ENCODE results near the gene RAB44.
"Not testable (repeated sequence)": the region's sequence is repeated elsewhere in the genome, so short reads cannot be mapped to it uniquely, and the experiment has no call there.

Gene RAB44

DNA sequence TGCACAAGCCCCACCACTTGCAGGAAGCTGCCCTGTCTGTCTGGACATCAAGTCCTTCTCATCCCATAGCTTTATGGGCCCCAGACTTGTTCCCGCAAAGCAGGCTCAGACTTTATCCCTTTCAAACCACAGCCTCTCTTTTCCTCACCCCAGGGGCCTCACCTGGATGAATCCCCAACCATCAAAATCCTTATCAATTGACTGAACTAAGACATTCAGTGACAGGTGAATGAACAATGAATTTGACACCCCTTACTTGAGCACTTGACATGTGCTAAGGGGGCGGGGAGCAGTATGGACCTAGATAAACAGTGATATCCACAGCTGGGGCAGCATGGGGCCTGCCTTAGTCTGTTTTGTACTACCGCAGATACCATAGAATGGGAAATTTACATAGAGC is 5.0 kb downstream of the RAB44 start:
- TF ChIP-seq EZH2 (IDR thresholded peaks at IDR 0.05; ENCODE audit: borderline replicate concordance, low read length): no peak
- TF ChIP-seq, protein P1, sequence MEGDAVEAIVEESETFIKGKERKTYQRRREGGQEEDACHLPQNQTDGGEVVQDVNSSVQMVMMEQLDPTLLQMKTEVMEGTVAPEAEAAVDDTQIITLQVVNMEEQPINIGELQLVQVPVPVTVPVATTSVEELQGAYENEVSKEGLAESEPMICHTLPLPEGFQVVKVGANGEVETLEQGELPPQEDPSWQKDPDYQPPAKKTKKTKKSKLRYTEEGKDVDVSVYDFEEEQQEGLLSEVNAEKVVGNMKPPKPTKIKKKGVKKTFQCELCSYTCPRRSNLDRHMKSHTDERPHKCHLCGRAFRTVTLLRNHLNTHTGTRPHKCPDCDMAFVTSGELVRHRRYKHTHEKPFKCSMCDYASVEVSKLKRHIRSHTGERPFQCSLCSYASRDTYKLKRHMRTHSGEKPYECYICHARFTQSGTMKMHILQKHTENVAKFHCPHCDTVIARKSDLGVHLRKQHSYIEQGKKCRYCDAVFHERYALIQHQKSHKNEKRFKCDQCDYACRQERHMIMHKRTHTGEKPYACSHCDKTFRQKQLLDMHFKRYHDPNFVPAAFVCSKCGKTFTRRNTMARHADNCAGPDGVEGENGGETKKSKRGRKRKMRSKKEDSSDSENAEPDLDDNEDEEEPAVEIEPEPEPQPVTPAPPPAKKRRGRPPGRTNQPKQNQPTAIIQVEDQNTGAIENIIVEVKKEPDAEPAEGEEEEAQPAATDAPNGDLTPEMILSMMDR (IDR thresholded peaks at IDR 0.05; ENCODE audit: low read length): no peak
- Histone ChIP-seq H3K9ac (ENCODE audit: low read length) (no peak overlapping the region), H3K27ac (ENCODE audit: low read depth, low read length, poor library complexity, severe bottlenecking) (no peak overlapping the region), H3K4me1 (ENCODE audit: insufficient read depth, low read length, severe bottlenecking) (no peaks in the 10 kb centered on the region), H3K79me2 (ENCODE audit: insufficient read depth, low read length) (no peaks in the 10 kb centered on the region), H3F3A (ENCODE audit: insufficient read depth, low read length) (no peaks in the 10 kb centered on the region), H3K9me2 (ENCODE audit: low read depth, low read length) (no peaks in the 10 kb centered on the region), H3K4me3 (ENCODE audit: low read depth, low read length, poor library complexity, severe bottlenecking) (no peak overlapping the region), H3K27me3 (ENCODE audit: insufficient read depth, low read length) (peaks cover under 1% of the 10 kb centered on the region; the same call in 1 of the 2 replicates), H3K36me3 (ENCODE audit: insufficient read depth, low read length) (no peaks in the 10 kb centered on the region; the same call in 1 of the 2 replicates), H3K9me3 (ENCODE audit: low read length) (no peaks in the 10 kb centered on the region), H4K20me1 (ENCODE audit: insufficient read depth, low read length) (no peaks in the 10 kb centered on the region), H3K4me2 (ENCODE audit: low read length) (no peak overlapping the region), H2AFZ (ENCODE audit: low read length) (no peak overlapping the region)

DNA sequence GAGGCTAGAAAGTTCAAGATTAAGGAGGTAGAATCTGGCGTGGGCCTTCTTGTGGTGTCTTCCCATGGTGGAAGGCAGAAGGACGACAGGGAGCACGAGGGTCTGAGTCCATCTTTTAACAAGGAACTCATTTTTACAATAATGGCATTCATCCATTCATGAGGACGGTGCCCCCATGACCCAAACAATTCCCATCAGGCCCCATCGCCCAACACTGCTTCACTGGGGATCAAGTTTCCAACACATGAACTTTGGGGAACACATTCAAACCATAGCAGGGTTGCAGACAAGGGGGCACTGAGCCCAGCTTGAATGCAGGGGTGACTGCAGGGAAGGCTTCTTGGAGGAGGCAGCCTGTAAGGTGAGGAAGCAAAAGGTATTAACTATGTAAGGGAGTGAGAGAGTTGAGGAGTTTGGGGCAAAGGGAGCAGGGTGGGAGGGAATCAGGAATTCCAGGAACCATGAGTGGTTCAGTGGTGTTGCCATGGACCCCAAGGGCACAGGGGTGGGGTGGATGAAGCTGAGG is 5.5 kb downstream of the RAB44 start:
- H3K79me2 ChIP-seq (ENCODE audit: insufficient read depth, low read length): no peaks in the 10 kb centered on the region
- no peak overlapping the region for H3K4me3 ChIP-seq (ENCODE audit: low read depth, low read length, poor library complexity, severe bottlenecking)
- no peak overlapping the region for H3K27ac ChIP-seq (ENCODE audit: low read depth, low read length, poor library complexity, severe bottlenecking)
- no peak overlapping the region for H2AFZ ChIP-seq (ENCODE audit: low read length)
- no peaks in the 10 kb centered on the region for H3K4me1 ChIP-seq (ENCODE audit: insufficient read depth, low read length, severe bottlenecking)
- H3K27me3 ChIP-seq (ENCODE audit: insufficient read depth, low read length): no peaks in the 10 kb centered on the region; the same call in 1 of the 2 replicates
- H3K4me2 ChIP-seq (ENCODE audit: low read length): no peak overlapping the region
- no peaks in the 10 kb centered on the region for H3F3A ChIP-seq (ENCODE audit: insufficient read depth, low read length)
- no peak overlapping the region for H3K9ac ChIP-seq (ENCODE audit: low read length)
- H3K36me3 ChIP-seq (ENCODE audit: insufficient read depth, low read length): no peaks in the 10 kb centered on the region
- H3K9me2 ChIP-seq (ENCODE audit: low read depth, low read length): no peaks in the 10 kb centered on the region
- no peak for TF ChIP-seq EZH2 (IDR thresholded peaks at IDR 0.05; ENCODE audit: borderline replicate concordance, low read length)
- TF ChIP-seq, protein P1 (IDR thresholded peaks at IDR 0.05; ENCODE audit: low read length): no peak
- no peaks in the 10 kb centered on the region for H4K20me1 ChIP-seq (ENCODE audit: insufficient read depth, low read length)
- H3K9me3 ChIP-seq (ENCODE audit: low read length): no peaks in the 10 kb centered on the region

DNA sequence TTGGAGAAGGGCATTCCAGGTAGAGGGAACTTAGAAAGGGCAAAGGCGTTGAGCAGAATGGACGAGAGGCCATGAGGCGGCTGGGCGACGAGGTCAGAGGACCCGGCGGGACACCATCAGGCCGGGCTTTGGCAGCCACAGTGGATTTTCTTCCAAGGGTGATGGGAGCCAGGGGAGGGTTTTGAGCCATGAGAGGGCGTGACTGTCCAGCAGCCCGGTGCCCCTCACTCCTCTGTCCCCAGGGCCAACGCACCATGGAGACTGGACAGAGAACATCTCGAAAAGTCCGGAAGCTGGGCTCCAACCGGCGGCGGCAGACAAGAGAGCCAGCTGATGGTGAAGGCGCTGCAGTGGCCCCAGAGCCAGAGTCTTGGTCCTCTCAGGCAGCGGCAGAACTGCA is 6.4 kb downstream of the RAB44 start:
- no peaks in the 10 kb centered on the region for H3K9me3 ChIP-seq (ENCODE audit: low read length)
- H3K79me2 ChIP-seq (ENCODE audit: insufficient read depth, low read length): no peaks in the 10 kb centered on the region
- no peaks in the 10 kb centered on the region for H3K9me2 ChIP-seq (ENCODE audit: low read depth, low read length)
- no peaks in the 10 kb centered on the region for H3K4me1 ChIP-seq (ENCODE audit: insufficient read depth, low read length, severe bottlenecking)
- H3K4me2 ChIP-seq (ENCODE audit: low read length): no peak overlapping the region
- no peak overlapping the region for H3K27ac ChIP-seq (ENCODE audit: low read depth, low read length, poor library complexity, severe bottlenecking)
- H3K36me3 ChIP-seq (ENCODE audit: insufficient read depth, low read length): no peaks in the 10 kb centered on the region
- no peaks in the 10 kb centered on the region; the same call in 1 of the 2 replicates for H3K27me3 ChIP-seq (ENCODE audit: insufficient read depth, low read length)
- no peak for TF ChIP-seq EZH2 (IDR thresholded peaks at IDR 0.05; ENCODE audit: borderline replicate concordance, low read length)
- TF ChIP-seq, protein P1 (IDR thresholded peaks at IDR 0.05; ENCODE audit: low read length): no peak
- H3K9ac ChIP-seq (ENCODE audit: low read length): no peak overlapping the region
- no peaks in the 10 kb centered on the region for H3F3A ChIP-seq (ENCODE audit: insufficient read depth, low read length)
- no peak overlapping the region for H2AFZ ChIP-seq (ENCODE audit: low read length)
- H3K4me3 ChIP-seq (ENCODE audit: low read depth, low read length, poor library complexity, severe bottlenecking): no peak overlapping the region
- no peaks in the 10 kb centered on the region for H4K20me1 ChIP-seq (ENCODE audit: insufficient read depth, low read length)

DNA sequence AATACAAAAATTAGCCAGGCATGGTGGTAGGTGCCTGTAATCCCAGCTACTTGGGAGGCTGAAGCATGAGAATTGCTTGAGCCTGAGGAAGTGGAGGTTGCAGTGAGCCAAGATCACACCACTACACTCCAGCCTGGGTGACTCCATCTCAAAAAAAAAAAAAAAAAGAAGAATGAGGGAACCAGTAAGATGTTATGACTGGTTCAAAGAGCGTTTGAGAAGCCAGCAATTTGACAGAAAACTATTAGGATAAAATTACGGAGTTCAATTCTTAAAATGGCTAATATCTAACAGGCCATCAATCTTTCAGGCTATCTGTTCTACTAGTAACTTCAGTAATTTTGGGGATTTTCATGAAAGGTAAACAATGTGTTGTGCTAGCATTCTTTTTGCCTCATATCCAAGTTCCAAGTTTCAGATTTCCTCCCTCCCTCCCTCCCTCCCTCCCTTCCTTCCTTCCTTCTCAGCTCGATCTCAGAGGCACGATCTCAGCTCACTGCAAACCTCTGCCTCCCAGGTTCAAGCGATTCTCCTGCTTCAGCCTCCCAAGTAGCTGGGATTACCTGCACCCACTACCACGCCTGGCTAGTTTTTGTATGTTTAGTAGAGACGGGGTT is 7.4 kb downstream of the RAB44 start:
- not testable (repeated sequence) for H2AFZ ChIP-seq (ENCODE audit: low read length); H3K9me2 ChIP-seq (ENCODE audit: low read depth, low read length); H3K9me3 ChIP-seq (ENCODE audit: low read length); H3K36me3 ChIP-seq (ENCODE audit: insufficient read depth, low read length); H3K4me1 ChIP-seq (ENCODE audit: insufficient read depth, low read length, severe bottlenecking); H3K27ac ChIP-seq (ENCODE audit: low read depth, low read length, poor library complexity, severe bottlenecking); H3K4me2 ChIP-seq (ENCODE audit: low read length); H3K27me3 ChIP-seq (ENCODE audit: insufficient read depth, low read length); H3K4me3 ChIP-seq (ENCODE audit: low read depth, low read length, poor library complexity, severe bottlenecking); H3K79me2 ChIP-seq (ENCODE audit: insufficient read depth, low read length); H4K20me1 ChIP-seq (ENCODE audit: insufficient read depth, low read length); H3K9ac ChIP-seq (ENCODE audit: low read length); H3F3A ChIP-seq (ENCODE audit: insufficient read depth, low read length)

Measured in OCI-LY1 (cell line).